AG09309 (cell line): ENCODE data around the gene EPHA1.

ENCODE experiments used
- DNase-seq: peaks from one replicate; pipeline ENCODE4 v3.0.0-alpha.2; 2010; ENCODE audit warnings: low read depth
- H3K4me3 ChIP-seq: 2 replicates; pipeline ENCODE4 v1.5.1; 2011; ENCODE audit warnings: mild to moderate bottlenecking, low read depth, low read length, moderate library complexity; ENCODE audit not compliant: control insufficient read depth
- TF ChIP-seq, protein P1 (sequence below): IDR thresholded peaks from 2 replicates; pipeline ENCODE4 v1.5.1; 2011; ENCODE audit warnings: mild to moderate bottlenecking, low read depth, low read length, inconsistent platforms; ENCODE audit not compliant: insufficient read depth, control insufficient read depth; ENCODE audit errors: missing control alignments

The EPHA1 gene

DNA sequence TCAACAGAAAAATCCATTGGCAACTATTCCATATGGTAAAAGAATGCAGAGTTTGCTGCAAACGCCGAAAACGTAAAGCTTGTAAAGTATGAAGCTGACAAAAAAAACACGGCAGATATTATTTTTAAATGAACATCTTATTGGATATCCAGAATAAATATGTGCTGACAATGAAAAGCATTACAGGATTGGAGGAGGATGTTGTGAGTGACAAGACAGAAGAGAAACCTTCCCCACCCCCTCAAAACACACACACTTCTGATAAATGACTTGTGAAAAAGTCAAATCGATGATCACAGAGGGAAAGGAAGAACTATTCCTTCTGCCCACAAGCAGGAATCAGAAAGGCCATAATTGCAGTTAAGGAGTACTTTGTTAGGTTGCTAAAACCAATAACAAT lies 60.7 kb downstream of the EPHA1 start:
- no peak overlapping the region for H3K4me3 ChIP-seq
- TF ChIP-seq, protein P1, sequence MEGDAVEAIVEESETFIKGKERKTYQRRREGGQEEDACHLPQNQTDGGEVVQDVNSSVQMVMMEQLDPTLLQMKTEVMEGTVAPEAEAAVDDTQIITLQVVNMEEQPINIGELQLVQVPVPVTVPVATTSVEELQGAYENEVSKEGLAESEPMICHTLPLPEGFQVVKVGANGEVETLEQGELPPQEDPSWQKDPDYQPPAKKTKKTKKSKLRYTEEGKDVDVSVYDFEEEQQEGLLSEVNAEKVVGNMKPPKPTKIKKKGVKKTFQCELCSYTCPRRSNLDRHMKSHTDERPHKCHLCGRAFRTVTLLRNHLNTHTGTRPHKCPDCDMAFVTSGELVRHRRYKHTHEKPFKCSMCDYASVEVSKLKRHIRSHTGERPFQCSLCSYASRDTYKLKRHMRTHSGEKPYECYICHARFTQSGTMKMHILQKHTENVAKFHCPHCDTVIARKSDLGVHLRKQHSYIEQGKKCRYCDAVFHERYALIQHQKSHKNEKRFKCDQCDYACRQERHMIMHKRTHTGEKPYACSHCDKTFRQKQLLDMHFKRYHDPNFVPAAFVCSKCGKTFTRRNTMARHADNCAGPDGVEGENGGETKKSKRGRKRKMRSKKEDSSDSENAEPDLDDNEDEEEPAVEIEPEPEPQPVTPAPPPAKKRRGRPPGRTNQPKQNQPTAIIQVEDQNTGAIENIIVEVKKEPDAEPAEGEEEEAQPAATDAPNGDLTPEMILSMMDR = no peak
- no peak for DNase-seq

DNA sequence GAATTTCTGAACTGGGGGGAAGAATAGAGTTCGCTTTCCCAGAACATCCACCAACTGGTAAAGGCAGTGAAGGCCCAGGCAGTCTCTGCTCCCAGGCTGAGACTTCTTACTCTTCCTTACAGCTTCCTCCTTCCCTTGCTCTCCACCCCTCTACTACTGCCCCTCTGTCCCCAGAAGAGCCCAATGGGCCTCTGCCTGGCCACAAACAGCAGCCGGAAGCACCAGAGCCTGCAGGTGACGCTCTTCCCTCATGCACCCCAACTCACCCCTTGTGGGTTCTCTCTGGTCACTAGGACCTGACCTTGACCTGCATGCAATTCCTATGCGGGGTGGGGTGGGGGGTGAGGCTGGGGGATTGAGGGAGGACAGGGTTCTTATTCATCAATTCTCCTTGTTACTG lies 62.6 kb downstream of the EPHA1 start:
- TF ChIP-seq, protein P1 = no peak
- no peak for DNase-seq
- no peak overlapping the region for H3K4me3 ChIP-seq

DNA sequence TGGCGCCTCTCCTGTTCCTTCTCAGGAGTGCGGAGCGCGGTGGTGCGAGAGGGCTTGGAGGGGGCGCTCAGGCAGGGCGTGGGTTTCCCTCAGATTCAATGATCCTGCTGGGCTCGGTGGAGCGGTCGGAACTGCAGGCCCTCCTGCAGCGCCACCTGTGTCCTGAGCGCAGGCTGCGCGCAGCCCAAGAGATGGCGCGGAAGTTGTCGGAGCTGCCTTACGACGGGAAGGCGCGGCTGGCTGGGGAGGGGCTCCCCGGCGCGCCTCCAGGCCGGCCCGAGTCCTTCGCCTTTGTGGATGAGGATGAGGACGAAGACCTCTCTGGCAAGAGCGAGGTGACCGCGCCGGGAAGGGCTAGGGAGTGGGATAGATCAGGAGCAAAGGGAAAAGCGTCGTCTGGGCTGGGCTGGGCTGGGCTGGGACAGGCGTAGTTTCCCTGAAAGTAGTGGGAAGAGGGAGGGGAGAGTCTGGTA lies 63.2 kb downstream of the EPHA1 start:
- DNase-seq = no peak
- no peak overlapping the region for H3K4me3 ChIP-seq
- TF ChIP-seq, protein P1 = peak; percentile 38

GRCh38 chr7:143343596-143343995 lies 65.1 kb downstream of the EPHA1 start:
- TF ChIP-seq, protein P1 = no peak
- no peak overlapping the region for H3K4me3 ChIP-seq
- no peak for DNase-seq

- no peak for DNase-seq
- TF ChIP-seq, protein P1 = no peak
Measured at GRCh38 chr7:143341842-143342241, 66.8 kb downstream of the EPHA1 start.

More at GRCh38 chr7:143341842-143342241, 66.8 kb downstream of the EPHA1 start:
- no peak overlapping the region for H3K4me3 ChIP-seq
